Measurements from ENCODE around the gene MXD3. TPM values are rescaled to one million over a fixed set of nuclear protein-coding genes. Genes with fewer than 3 reads are reported as not detected.

MXD3 gene
- polyA plus RNA-seq (2011; rRNA removed) (4.1 and 5.3 TPM in 2 replicates), polyA plus RNA-seq (2017; fragmentation: RNase III; extraction: RNeasy Plus Mini Kit Qiagen cat#74134 plus additional on column Dnase treatment) (12.4 to 16.9 TPM (median 15.2 TPM) in 3 replicates), polyA minus RNA-seq (2011; rRNA and poly(A)+ RNA removed) (2.0 and 2.6 TPM in 2 replicates)
- 23.7 and 28.1 TPM in 2 replicates for polyA plus RNA-seq (2012; cell fraction: cytosol; rRNA removed)
- 66.4 and 71.5 TPM in 2 replicates for polyA plus RNA-seq (2012; cell fraction: nucleus; rRNA removed)

DNA sequence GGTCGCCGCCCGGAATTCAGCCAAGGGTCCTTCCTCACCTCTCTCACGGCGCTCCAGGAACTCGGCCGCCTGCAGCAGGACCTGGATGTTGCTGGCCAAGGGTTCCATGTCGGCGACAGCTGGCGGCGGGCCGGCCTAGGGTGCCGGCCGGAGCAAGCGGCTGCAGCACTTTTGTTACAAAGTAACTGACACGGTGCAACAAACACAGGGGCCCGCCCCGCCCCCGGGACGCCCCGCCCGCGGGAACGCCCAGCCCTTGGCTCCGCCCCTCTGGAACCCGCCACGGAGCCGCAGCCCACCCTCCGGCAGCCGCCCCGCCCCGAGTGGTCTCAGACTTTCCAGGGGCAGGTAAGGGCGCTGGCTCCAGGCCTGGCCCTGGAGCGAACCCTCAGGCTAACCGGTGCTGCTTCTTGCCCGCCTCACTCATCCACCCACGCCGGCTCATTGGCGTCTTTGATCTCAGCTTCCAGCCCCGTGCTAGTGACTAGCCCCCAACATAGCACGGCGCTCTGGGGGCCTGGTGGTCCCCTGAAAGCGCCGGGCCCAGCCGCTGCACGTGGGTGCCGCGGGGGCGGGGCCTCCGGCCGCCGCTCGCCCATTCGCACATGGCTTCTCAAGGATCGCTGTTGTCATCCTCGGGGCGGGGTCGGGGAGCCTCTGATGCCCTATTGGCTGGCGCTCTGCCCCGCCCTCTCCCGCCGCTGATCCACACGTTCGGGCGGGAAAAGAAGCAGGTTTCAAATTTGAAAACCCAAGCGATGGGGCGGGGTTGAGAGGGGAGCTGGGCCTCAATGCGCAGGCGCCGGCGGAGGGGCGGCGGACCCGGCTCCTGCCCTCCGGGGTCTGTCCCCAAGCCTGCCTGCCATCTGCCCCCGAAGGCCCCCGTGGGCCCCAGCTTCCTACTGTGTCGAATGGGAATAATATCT lies at the start of gene MXD3:
Gene MXD3 (minus strand): TSS at position 176 of the 926 bp plus-strand sequence. CDS start 68 bp downstream, at position 108.
- Histone ChIP-seq H3K4me1 (peaks cover 19% of the 10 kb centered on the region; the same call in 2 of the 3 replicates), H3K4me2 (peak within 1 kb of the TSS; percentile 99), H3K27ac (peak within 1 kb of the TSS; percentile 87 to 93), H3K4me3 (peak within 1 kb of the TSS; percentile 66), H3K9me3 (no peaks in the 10 kb centered on the region)
- FAIRE-seq (no peak), DNase-seq (ENCODE audit: low read depth in 1 of 2, low spot score in 1 of 2) (peak; percentile 90 to 97), ATAC-seq (peak; percentile 62 to 82)
- POLR2A ChIA-PET, result no interaction called here
- CTCF ChIA-PET, result interaction anchor here (0.9 to 3.5 kb wide), 8 partner anchors 10 to 198 kb away, joined by 3 to 18 read pairs (median 5); partner anchors contain the start of gene LMAN2
- under 1% methylated on average over 32 of the region's 78 CpGs for WGBS (ENCODE audit: missing lambda C conversion rate)
- TF ChIP-seq EP300 (IDR thresholded peaks at IDR 0.05) (no peak), USF2 (IDR thresholded peaks at IDR 0.05) (peak; percentile 79), NR3C1 (IDR thresholded peaks at IDR 0.05) (no peak), ESRRA (IDR thresholded peaks at IDR 0.05; ENCODE audit: borderline replicate concordance, low read length) (no peak), RCOR1 (IDR thresholded peaks at IDR 0.05; ENCODE audit: low read depth, low read length) (no peak), RNF2 (IDR thresholded peaks at IDR 0.05; ENCODE audit: borderline replicate concordance, low read depth) (no peak), ELK1 (IDR thresholded peaks at IDR 0.05; ENCODE audit: low read depth, low read length) (no peak), SREBF2 (IDR thresholded peaks at IDR 0.05) (no peak), RFX5 (IDR thresholded peaks at IDR 0.05) (no peak), CTCF (IDR thresholded peaks at IDR 0.05) (no peak), ZNF302 (CRISPR knock-in tag; IDR thresholded peaks at IDR 0.05) (no peak), EHMT2 (IDR thresholded peaks at IDR 0.05; ENCODE audit: low read depth) (no peak), EHF (CRISPR knock-in tag; IDR thresholded peaks at IDR 0.05) (no peak), HEYL (CRISPR knock-in tag; IDR thresholded peaks at IDR 0.05) (no peak), FOSB (CRISPR knock-in tag; IDR thresholded peaks at IDR 0.05) (no peak), ZC3H11A (IDR thresholded peaks at IDR 0.05) (no peak), ZFP36 (IDR thresholded peaks at IDR 0.05; ENCODE audit: borderline replicate concordance, partially characterized antibody) (no peak), PHF8 (IDR thresholded peaks at IDR 0.05; ENCODE audit: borderline replicate concordance, low read depth) (0 out of 2 replicates have a peak, but pooled peaks have one; percentile 44), SMC3 (IDR thresholded peaks at IDR 0.05) (no peak), RARB (CRISPR knock-in tag; IDR thresholded peaks at IDR 0.05) (no peak), NPAS2 (CRISPR knock-in tag; IDR thresholded peaks at IDR 0.05; ENCODE audit: borderline replicate concordance) (peak; percentile 37; the same call in 1 of the 2 replicates), GATA3 (IDR thresholded peaks at IDR 0.05; ENCODE audit: borderline replicate concordance) (no peak), MAFK (IDR thresholded peaks at IDR 0.05; ENCODE audit: partially characterized antibody) (no peak), POLR2A (IDR thresholded peaks at IDR 0.05; ENCODE audit: low read length) (peak; percentile 22; the same call in 1 of the 2 replicates), RAD21 (conservative IDR thresholded peaks at IDR 0.05 in 1 of 2, IDR thresholded peaks at IDR 0.05 in 1 of 2) (no peak), ZSCAN20 (CRISPR knock-in tag; IDR thresholded peaks at IDR 0.05) (no peak), HOXA7 (CRISPR knock-in tag; IDR thresholded peaks at IDR 0.05) (no peak), PBX3 (IDR thresholded peaks at IDR 0.05) (no peak), CHD4 (IDR thresholded peaks at IDR 0.05; ENCODE audit: borderline replicate concordance) (no peak)
- TF ChIP-seq, protein P1, sequence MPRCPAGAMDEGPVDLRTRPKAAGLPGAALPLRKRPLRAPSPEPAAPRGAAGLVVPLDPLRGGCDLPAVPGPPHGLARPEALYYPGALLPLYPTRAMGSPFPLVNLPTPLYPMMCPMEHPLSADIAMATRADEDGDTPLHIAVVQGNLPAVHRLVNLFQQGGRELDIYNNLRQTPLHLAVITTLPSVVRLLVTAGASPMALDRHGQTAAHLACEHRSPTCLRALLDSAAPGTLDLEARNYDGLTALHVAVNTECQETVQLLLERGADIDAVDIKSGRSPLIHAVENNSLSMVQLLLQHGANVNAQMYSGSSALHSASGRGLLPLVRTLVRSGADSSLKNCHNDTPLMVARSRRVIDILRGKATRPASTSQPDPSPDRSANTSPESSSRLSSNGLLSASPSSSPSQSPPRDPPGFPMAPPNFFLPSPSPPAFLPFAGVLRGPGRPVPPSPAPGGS (IDR thresholded peaks at IDR 0.05), result no peak
- TF ChIP-seq, protein P2, sequence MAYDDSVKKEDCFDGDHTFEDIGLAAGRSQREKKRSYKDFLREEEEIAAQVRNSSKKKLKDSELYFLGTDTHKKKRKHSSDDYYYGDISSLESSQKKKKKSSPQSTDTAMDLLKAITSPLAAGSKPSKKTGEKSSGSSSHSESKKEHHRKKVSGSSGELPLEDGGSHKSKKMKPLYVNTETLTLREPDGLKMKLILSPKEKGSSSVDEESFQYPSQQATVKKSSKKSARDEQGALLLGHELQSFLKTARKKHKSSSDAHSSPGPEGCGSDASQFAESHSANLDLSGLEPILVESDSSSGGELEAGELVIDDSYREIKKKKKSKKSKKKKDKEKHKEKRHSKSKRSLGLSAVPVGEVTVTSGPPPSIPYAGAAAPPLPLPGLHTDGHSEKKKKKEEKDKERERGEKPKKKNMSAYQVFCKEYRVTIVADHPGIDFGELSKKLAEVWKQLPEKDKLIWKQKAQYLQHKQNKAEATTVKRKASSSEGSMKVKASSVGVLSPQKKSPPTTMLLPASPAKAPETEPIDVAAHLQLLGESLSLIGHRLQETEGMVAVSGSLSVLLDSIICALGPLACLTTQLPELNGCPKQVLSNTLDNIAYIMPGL (CRISPR knock-in tag; IDR thresholded peaks at IDR 0.05; ENCODE audit: borderline replicate concordance), result no peak

All from A549 (cell line).